IPS-18c (cell line): ENCODE results near the gene UBE3B.
A peak's percentile ranks its signal among the peaks of the same experiment; 100 is the strongest.
"Not testable (repeated sequence)": the region's sequence is repeated elsewhere in the genome, so short reads cannot be mapped to it uniquely, and the experiment has no call there.

Experiments used
- H3K4me3 ChIP-seq: 2 replicates; pipeline ENCODE4 v1.7.0; 2013; ENCODE audit warnings: low read depth, mild to moderate bottlenecking, low read length, moderate library complexity; ENCODE audit not compliant: insufficient read depth
- H3K9me3 ChIP-seq: one replicate; pipeline ENCODE4 v1.6.1; 2013; ENCODE audit warnings: mild to moderate bottlenecking, low read length, moderate library complexity; ENCODE audit not compliant: control insufficient read depth, insufficient read depth

Gene UBE3B

GRCh38 chr12:109477185-109477962 lies at the start of gene UBE3B, which contains the start of gene KCTD10:
Gene UBE3B, plus strand, starts transcription at chr12:109477634. Its CDS starts 5,918 bp downstream, at chr12:109483552.
Gene KCTD10, minus strand, starts transcription at chr12:109477300. Its CDS starts 38 bp downstream, at chr12:109477262.
- H3K4me3 ChIP-seq: peak within 1 kb of the TSS; percentile 91
- no peaks in the 10 kb centered on the region for H3K9me3 ChIP-seq

- Histone ChIP-seq H3K9me3 (no peaks in the 10 kb centered on the region), H3K4me3 (no peak overlapping the region)
Measured at GRCh38 chr12:109428037-109428629, 49.3 kb upstream of the UBE3B start.

GRCh38 chr12:109428804-109429203 lies 48.6 kb upstream of the UBE3B start:
- H3K9me3 ChIP-seq: not testable (repeated sequence)

GRCh38 chr12:109430244-109430643 lies 47.2 kb upstream of the UBE3B start:
- Histone ChIP-seq H3K9me3 (no peaks in the 10 kb centered on the region), H3K4me3 (no peak overlapping the region)

More at GRCh38 chr12:109428804-109429203, 48.6 kb upstream of the UBE3B start:
- not testable (repeated sequence) for H3K4me3 ChIP-seq

- Histone ChIP-seq H3K4me3 (no peak overlapping the region), H3K9me3 (no peaks in the 10 kb centered on the region)
Measured at GRCh38 chr12:109432431-109432830, 45.0 kb upstream of the UBE3B start.

- Histone ChIP-seq H3K9me3 (no peaks in the 10 kb centered on the region), H3K4me3 (no peak overlapping the region)
Measured at GRCh38 chr12:109432842-109433304, 44.6 kb upstream of the UBE3B start.

GRCh38 chr12:109433618-109434017 lies 43.8 kb upstream of the UBE3B start:
- H3K9me3 ChIP-seq: no peaks in the 10 kb centered on the region
- no peak overlapping the region for H3K4me3 ChIP-seq

GRCh38 chr12:109434582-109434981 lies 42.9 kb upstream of the UBE3B start:
- no peaks in the 10 kb centered on the region for H3K9me3 ChIP-seq

GRCh38 chr12:109435428-109436187 lies 41.8 kb upstream of the UBE3B start:
- peak overlapping the region; percentile 15; the same call in 1 of the 2 replicates for H3K4me3 ChIP-seq
- H3K9me3 ChIP-seq: no peaks in the 10 kb centered on the region

More at GRCh38 chr12:109434582-109434981, 42.9 kb upstream of the UBE3B start:
- no peak overlapping the region for H3K4me3 ChIP-seq

- H3K9me3 ChIP-seq: no peaks in the 10 kb centered on the region
- peak overlapping the region; percentile 15; the same call in 1 of the 2 replicates for H3K4me3 ChIP-seq
Measured at GRCh38 chr12:109436188-109436560, 41.3 kb upstream of the UBE3B start.

- Histone ChIP-seq H3K4me3 (no peak overlapping the region), H3K9me3 (peaks cover 2% of the 10 kb centered on the region)
Measured at GRCh38 chr12:109439181-109439580, 38.3 kb upstream of the UBE3B start.

- H3K4me3 ChIP-seq, H3K9me3 ChIP-seq: not testable (repeated sequence)
Measured at GRCh38 chr12:109439951-109440350, 37.5 kb upstream of the UBE3B start.

GRCh38 chr12:109440851-109441490 lies 36.5 kb upstream of the UBE3B start:
- H3K4me3 ChIP-seq: no peak overlapping the region

GRCh38 chr12:109443794-109444193 lies 33.6 kb upstream of the UBE3B start:
- Histone ChIP-seq H3K9me3 (peaks cover 2% of the 10 kb centered on the region), H3K4me3 (no peak overlapping the region)

More at GRCh38 chr12:109440851-109441490, 36.5 kb upstream of the UBE3B start:
- H3K9me3 ChIP-seq: peaks cover 2% of the 10 kb centered on the region

GRCh38 chr12:109444259-109444658 lies 33.2 kb upstream of the UBE3B start:
- no peak overlapping the region for H3K4me3 ChIP-seq
- peaks cover 2% of the 10 kb centered on the region for H3K9me3 ChIP-seq

GRCh38 chr12:109445191-109445609 lies 32.2 kb upstream of the UBE3B start:
- Histone ChIP-seq H3K4me3 (no peak overlapping the region), H3K9me3 (peaks cover 2% of the 10 kb centered on the region)

GRCh38 chr12:109446869-109447268 lies 30.6 kb upstream of the UBE3B start:
- Histone ChIP-seq H3K4me3 (no peak overlapping the region), H3K9me3 (peaks cover under 1% of the 10 kb centered on the region)
